Trophoblast cell (in vitro differentiated cells and primary cell): ENCODE results near the gene KMT2C.
A peak's percentile ranks its signal among the peaks of the same experiment; 100 is the strongest.

ENCODE experiments used
- DNase-seq, 2 donors: peaks; one replicate each; pipeline ENCODE4 v3.0.0-alpha.2; 2016
- H2AFZ ChIP-seq: 2 replicates; pipeline ENCODE4 v1.6.1; 2013; ENCODE audit warnings: low read length, moderate library complexity, mild to moderate bottlenecking; ENCODE audit not compliant: insufficient read depth, poor library complexity
- H2AK5ac ChIP-seq: 2 replicates; pipeline ENCODE4 v1.6.1; 2013; ENCODE audit warnings: mild to moderate bottlenecking, low read length
- H2BK120ac ChIP-seq: 2 replicates; pipeline ENCODE4 v1.6.1; 2013; ENCODE audit warnings: low read length, mild to moderate bottlenecking, moderate library complexity; ENCODE audit not compliant: insufficient read depth, poor library complexity
- H2BK12ac ChIP-seq: 2 replicates; pipeline ENCODE4 v1.6.1; 2013; ENCODE audit warnings: mild to moderate bottlenecking, low read length, moderate library complexity
- H2BK5ac ChIP-seq: 2 replicates; pipeline ENCODE4 v1.6.1; 2013; ENCODE audit warnings: low read length, low read depth, moderate library complexity, mild to moderate bottlenecking; ENCODE audit not compliant: poor library complexity
- H3K14ac ChIP-seq: 2 replicates; pipeline ENCODE4 v1.6.1; 2013; ENCODE audit warnings: mild to moderate bottlenecking, low read length
- H3K18ac ChIP-seq: 2 replicates; pipeline ENCODE4 v1.6.1; 2013; ENCODE audit warnings: mild to moderate bottlenecking, low read length
- H3K23ac ChIP-seq: 2 replicates; pipeline ENCODE4 v1.6.1; 2013; ENCODE audit warnings: low read length
- H3K27ac ChIP-seq: 2 replicates; pipeline ENCODE4 v1.5.1; 2013; ENCODE audit warnings: low read depth, mild to moderate bottlenecking, inconsistent platforms, low read length, moderate library complexity
- H3K27me3 ChIP-seq: 2 replicates; pipeline ENCODE4 v1.6.1; 2013; ENCODE audit warnings: inconsistent platforms, mild to moderate bottlenecking, low read length, moderate library complexity; ENCODE audit not compliant: insufficient read depth
- H3K36me3 ChIP-seq, 2 experiments: 1 replicate in 1 of 2; 2 replicates in 1 of 2; pipeline ENCODE4 v1.6.1; 2013; ENCODE audit warnings: low read length in 2 of 2, mild to moderate bottlenecking in 2 of 2, moderate library complexity in 1 of 2; ENCODE audit not compliant: insufficient read depth in 2 of 2, control insufficient read depth in 1 of 2
- H3K4ac ChIP-seq: 2 replicates; pipeline ENCODE4 v1.6.1; 2013; ENCODE audit warnings: low read depth, mild to moderate bottlenecking, low read length, moderate library complexity
- H3K4me1 ChIP-seq, 2 experiments: 1 replicate in 1 of 2; 2 replicates in 1 of 2; pipeline ENCODE4 v1.6.1; 2013; ENCODE audit warnings: low read length in 2 of 2, mild to moderate bottlenecking in 2 of 2, moderate library complexity in 1 of 2; ENCODE audit not compliant: insufficient read depth in 2 of 2, control insufficient read depth in 1 of 2
- H3K4me2 ChIP-seq: 2 replicates; pipeline ENCODE4 v1.6.1; 2013; ENCODE audit warnings: inconsistent platforms, mild to moderate bottlenecking, low read length, moderate library complexity
- H3K4me3 ChIP-seq: 2 replicates; pipeline ENCODE4 v1.5.1; 2013; ENCODE audit warnings: mild to moderate bottlenecking, low read depth, low read length, inconsistent platforms
- H3K79me1 ChIP-seq: one replicate; pipeline ENCODE4 v1.6.1; 2013; ENCODE audit warnings: low read length
- H3K79me2 ChIP-seq: 2 replicates; pipeline ENCODE4 v1.6.1; 2013; ENCODE audit warnings: low read length, mild to moderate bottlenecking; ENCODE audit not compliant: control insufficient read depth, insufficient read depth, poor library complexity
- H3K9ac ChIP-seq: 2 replicates; pipeline ENCODE4 v1.6.1; 2013; ENCODE audit warnings: mild to moderate bottlenecking, low read length
- H3K9me3 ChIP-seq: 2 replicates; pipeline ENCODE4 v1.6.1; 2013; ENCODE audit warnings: low read depth, mild to moderate bottlenecking, control low read depth, inconsistent platforms, low read length; ENCODE audit not compliant: insufficient read depth
- H4K12ac ChIP-seq: 2 replicates; pipeline ENCODE4 v1.6.1; 2013; ENCODE audit warnings: low read depth, mild to moderate bottlenecking, low read length, moderate library complexity
- H4K8ac ChIP-seq: 2 replicates; pipeline ENCODE4 v1.6.1; 2013; ENCODE audit warnings: low read depth, mild to moderate bottlenecking, low read length, moderate library complexity
- H4K91ac ChIP-seq: one replicate; pipeline ENCODE4 v1.6.1; 2013; ENCODE audit warnings: low read depth, mild to moderate bottlenecking, low read length, moderate library complexity
- WGBS: extraction: QIAGEN DNeasy Blood & Tissue Kit; methylation state at CpG from one replicate; pipeline ENCODE4 v1.1.7; 2013; ENCODE audit warnings: missing lambda C conversion rate; ENCODE audit not compliant: insufficient read length, insufficient coverage; ENCODE audit errors: extremely low coverage; 5-methylcytosine and 5-hydroxymethylcytosine counted together

The KMT2C gene

DNA sequence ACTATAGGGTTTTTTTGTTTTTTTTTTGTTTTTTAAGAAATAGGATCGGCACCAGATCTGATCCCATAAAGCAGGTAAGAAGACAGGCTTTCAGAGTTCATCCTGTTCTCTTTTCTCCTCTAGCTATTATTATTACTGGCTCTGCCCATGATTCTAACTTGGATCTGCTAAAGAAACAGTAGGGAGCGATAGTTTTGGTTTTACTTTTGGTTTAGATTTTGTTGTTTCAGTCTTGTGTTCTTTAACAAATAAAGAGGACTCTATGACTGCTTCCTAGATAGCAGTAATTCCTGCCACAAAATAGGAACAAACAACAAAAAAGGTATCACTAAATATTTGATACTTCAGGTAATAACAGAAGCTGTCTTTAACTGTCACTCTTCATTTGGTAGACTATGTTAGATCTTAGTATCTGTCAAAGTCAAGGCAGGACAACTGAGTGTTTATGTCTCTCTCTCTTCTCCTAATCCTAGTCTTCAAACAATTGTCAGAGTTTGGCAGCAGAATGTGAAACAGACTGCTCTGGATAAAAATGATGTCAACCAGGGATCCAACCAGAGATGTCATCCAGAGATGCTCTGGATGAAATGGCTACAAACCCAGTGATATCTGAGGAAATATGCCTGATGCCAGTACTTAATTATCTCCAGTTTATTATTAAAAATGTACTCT, 99.8 kb downstream of the KMT2C start:
- no peak overlapping the region for H3K18ac ChIP-seq
- H3K4me2 ChIP-seq = no peak overlapping the region
- WGBS = no CpG with 5 or more reads among the region's 2 CpGs
- no peak overlapping the region for H2BK5ac ChIP-seq
- no peak overlapping the region for H3K9ac ChIP-seq
- no peaks in the 10 kb centered on the region for H3K27me3 ChIP-seq
- no peaks in the 10 kb centered on the region for H3K4me1 ChIP-seq
- no peaks in the 10 kb centered on the region for H3K9me3 ChIP-seq
- H3K27ac ChIP-seq = no peak overlapping the region
- no peak overlapping the region for H2AFZ ChIP-seq
- H3K4me3 ChIP-seq = no peak overlapping the region
- DNase-seq = no peak
- H3K23ac ChIP-seq = no peak overlapping the region
- H4K8ac ChIP-seq = no peak overlapping the region
- no peaks in the 10 kb centered on the region for H3K36me3 ChIP-seq
- H3K79me2 ChIP-seq = no peaks in the 10 kb centered on the region
- H2BK120ac ChIP-seq = no peak overlapping the region
- H2BK12ac ChIP-seq = no peak overlapping the region
- no peak overlapping the region for H2AK5ac ChIP-seq
- no peak overlapping the region for H3K4ac ChIP-seq
- H4K91ac ChIP-seq = no peak overlapping the region
- H3K14ac ChIP-seq = no peak overlapping the region
- H3K79me1 ChIP-seq = no peaks in the 10 kb centered on the region
- no peak overlapping the region for H4K12ac ChIP-seq

DNA sequence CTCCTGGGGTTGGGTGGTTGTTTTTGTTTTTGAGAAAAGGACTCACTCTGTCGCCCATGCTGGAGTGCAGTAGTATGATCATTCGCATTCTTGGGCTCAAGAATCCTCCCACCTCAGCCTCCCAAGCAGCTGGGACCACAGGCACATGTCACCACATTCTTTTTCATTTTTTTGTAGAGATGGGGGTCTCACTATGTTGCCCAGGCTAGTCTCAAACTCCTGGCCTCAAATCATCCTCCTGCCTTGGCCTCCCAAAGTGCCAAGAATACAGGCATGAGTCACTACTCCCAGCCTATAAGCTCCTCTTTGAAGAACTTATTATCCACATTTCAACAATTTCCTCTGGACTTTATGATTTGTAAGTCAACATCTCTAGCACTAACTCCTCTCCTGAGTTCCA, 102.7 kb downstream of the KMT2C start:
- Histone ChIP-seq H3K27ac (no peak overlapping the region), H3K4ac (peak overlapping the region; percentile 93), H2AK5ac (no peak overlapping the region), H3K79me2 (no peaks in the 10 kb centered on the region), H2BK12ac (no peak overlapping the region), H2AFZ (peak overlapping the region; percentile 17), H3K4me2 (no peak overlapping the region), H3K23ac (no peak overlapping the region), H4K91ac (no peak overlapping the region), H2BK5ac (no peak overlapping the region), H3K9ac (no peak overlapping the region), H3K14ac (no peak overlapping the region), H3K18ac (no peak overlapping the region), H3K36me3 (peaks cover 2 to 5% of the 10 kb centered on the region in 2 experiments), H2BK120ac (no peak overlapping the region), H3K27me3 (no peaks in the 10 kb centered on the region), H3K4me3 (no peak overlapping the region), H4K8ac (no peak overlapping the region), H3K79me1 (no peaks in the 10 kb centered on the region), H3K9me3 (no peaks in the 10 kb centered on the region), H4K12ac (no peak overlapping the region), H3K4me1 (no peaks in the 10 kb centered on the region)
- no peak for DNase-seq
- no CpG with 5 or more reads among the region's 2 CpGs for WGBS

DNA sequence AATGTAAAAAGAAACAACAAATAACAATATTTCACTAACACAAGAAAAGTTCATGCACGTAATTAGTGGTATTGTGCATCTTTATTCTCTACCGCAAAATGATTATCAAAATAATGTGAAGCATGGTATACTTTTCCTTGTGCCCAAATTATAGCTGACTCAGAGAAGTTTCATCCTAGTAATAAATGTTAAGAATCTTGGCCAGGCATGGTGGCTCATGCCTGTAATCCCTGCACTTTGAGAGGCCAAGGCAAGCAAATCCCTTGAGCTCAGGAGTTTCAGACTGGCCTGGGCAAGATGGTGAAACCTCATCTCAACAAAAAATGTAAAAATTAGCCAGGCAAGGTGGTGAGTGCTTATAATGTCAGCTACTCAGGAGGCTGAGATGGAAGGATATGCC, 105.0 kb downstream of the KMT2C start:
- Histone ChIP-seq H3K4me1 (no peaks in the 10 kb centered on the region), H3K9me3 (no peaks in the 10 kb centered on the region), H2BK120ac (no peak overlapping the region), H4K12ac (no peak overlapping the region), H3K79me2 (no peaks in the 10 kb centered on the region), H3K4ac (no peak overlapping the region), H3K4me2 (no peak overlapping the region), H3K9ac (no peak overlapping the region), H2BK5ac (no peak overlapping the region), H3K23ac (no peak overlapping the region), H3K36me3 (peaks cover 2 to 6% of the 10 kb centered on the region in 2 experiments), H3K4me3 (no peak overlapping the region), H3K18ac (no peak overlapping the region), H3K79me1 (no peaks in the 10 kb centered on the region), H3K27ac (no peak overlapping the region), H2AK5ac (no peak overlapping the region), H2AFZ (no peak overlapping the region), H3K14ac (no peak overlapping the region), H4K91ac (no peak overlapping the region), H4K8ac (no peak overlapping the region), H2BK12ac (no peak overlapping the region), H3K27me3 (no peaks in the 10 kb centered on the region)
- no CpG with 5 or more reads among the region's 2 CpGs for WGBS
- DNase-seq = peak in 1 of 2 donors; percentile 11

DNA sequence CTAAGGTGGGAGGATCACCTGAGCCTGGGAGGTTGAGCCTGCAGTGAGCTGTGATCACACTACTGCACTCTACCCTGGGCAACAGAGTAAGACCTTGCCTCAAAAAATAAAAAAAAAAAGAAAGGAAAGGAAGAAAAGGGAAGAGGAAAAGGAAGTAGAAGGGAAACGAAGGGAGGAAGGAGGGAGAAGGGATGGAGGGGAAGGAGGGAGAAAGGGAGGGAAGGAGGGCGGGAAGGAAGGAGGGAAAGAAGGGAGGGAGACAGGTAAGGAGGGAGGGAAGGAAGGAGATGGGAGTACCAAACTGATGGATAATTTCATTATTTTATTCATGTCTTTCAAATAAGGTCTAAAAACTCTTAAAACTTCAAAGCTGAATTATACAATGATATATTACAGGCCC, 106.3 kb downstream of the KMT2C start:
- 100% methylated on average over 1 of the region's 2 CpGs for WGBS
- Histone ChIP-seq H2BK12ac (no peak overlapping the region), H3K4me3 (no peak overlapping the region), H2BK5ac (no peak overlapping the region), H3K9ac (no peak overlapping the region), H3K27me3 (no peaks in the 10 kb centered on the region), H2BK120ac (no peak overlapping the region), H4K91ac (no peak overlapping the region), H4K12ac (no peak overlapping the region), H3K79me1 (no peaks in the 10 kb centered on the region), H3K14ac (no peak overlapping the region), H3K23ac (no peak overlapping the region), H3K4ac (no peak overlapping the region), H2AK5ac (no peak overlapping the region), H3K18ac (no peak overlapping the region), H3K36me3 (peaks cover 2 to 6% of the 10 kb centered on the region in 2 experiments), H3K79me2 (no peaks in the 10 kb centered on the region), H4K8ac (no peak overlapping the region), H3K4me1 (no peaks in the 10 kb centered on the region), H3K4me2 (no peak overlapping the region), H2AFZ (no peak overlapping the region), H3K27ac (no peak overlapping the region), H3K9me3 (no peaks in the 10 kb centered on the region)
- DNase-seq = no peak
